SK-N-MC (cell line): ENCODE measurements around the gene SKIC3.

Source experiments
- DNase-seq: peaks from one replicate; pipeline ENCODE4 v3.0.0-alpha.2; 2011; ENCODE audit warnings: low read depth, low spot score
- H3K27ac ChIP-seq: fragments of 200-600 bp; sonication (generic); 2 replicates; pipeline ENCODE4 v1.5.1; 2016; ENCODE audit warnings: mixed run types
- H3K36me3 ChIP-seq: fragments of 200-600 bp; sonication (generic); 2 replicates; pipeline ENCODE4 v1.6.1; 2017; ENCODE audit warnings: antibody characterized with exemption, low read length, mixed read lengths; ENCODE audit not compliant: insufficient read depth
- H3K4me3 ChIP-seq: fragments of 200-600 bp; sonication (generic); 2 replicates; pipeline ENCODE4 v1.5.1; 2016
- H3K9ac ChIP-seq: fragments of 200-600 bp; sonication (generic); 2 replicates; pipeline ENCODE4 v1.8.0; 2017; ENCODE audit warnings: mixed run types, mixed read lengths; ENCODE audit not compliant: insufficient read length
- H3K9me3 ChIP-seq: fragments of 200-600 bp; sonication (generic); 2 replicates; pipeline ENCODE4 v1.6.1; 2017; ENCODE audit warnings: low read depth, mild to moderate bottlenecking, antibody characterized with exemption, low read length, moderate library complexity, mixed read lengths
- EZH2 ChIP-seq: fragments of 200-600 bp; sonication (generic); IDR thresholded peaks from one replicate; pipeline ENCODE4 v1.6.1; 2017; ENCODE audit warnings: antibody characterized with exemption
- FOXP2 ChIP-seq: optimal IDR thresholded peaks from 2 replicates; pipeline ENCODE3; 2011; ENCODE audit warnings: mild to moderate bottlenecking, moderate library complexity; ENCODE audit not compliant: insufficient read depth; ENCODE audit errors: extremely low read length, control extremely low read depth
- POLR2AphosphoS5 ChIP-seq: IDR thresholded peaks from 2 replicates; pipeline ENCODE4 v1.6.1; 2012; ENCODE audit warnings: mild to moderate bottlenecking, low read depth, low read length, borderline replicate concordance

The SKIC3 gene

GRCh38 chr5:95524423-95524822, 30.4 kb downstream of the SKIC3 start:
- DNase-seq = no peak
- no peaks in the 10 kb centered on the region for H3K9me3 ChIP-seq
- no peak overlapping the region for H3K4me3 ChIP-seq
- peaks cover 85% of the 10 kb centered on the region for H3K36me3 ChIP-seq
- TF ChIP-seq POLR2AphosphoS5 (no peak), EZH2 (no peak), FOXP2 (no peak)
- H3K9ac ChIP-seq = no peak overlapping the region
- no peak overlapping the region for H3K27ac ChIP-seq

GRCh38 chr5:95520206-95520605, 34.6 kb downstream of the SKIC3 start:
- DNase-seq = no peak
- TF ChIP-seq POLR2AphosphoS5 = no peak
- TF ChIP-seq EZH2 = no peak
- no peak for TF ChIP-seq FOXP2
- H3K36me3 ChIP-seq = peaks cover 86% of the 10 kb centered on the region

GRCh38 chr5:95519681-95520080, 35.1 kb downstream of the SKIC3 start:
- TF ChIP-seq EZH2 = no peak
- no peak for TF ChIP-seq POLR2AphosphoS5
- TF ChIP-seq FOXP2 = no peak
- no peak overlapping the region for H3K9ac ChIP-seq
- no peaks in the 10 kb centered on the region for H3K9me3 ChIP-seq
- DNase-seq = no peak
- H3K4me3 ChIP-seq = no peak overlapping the region
- peaks cover 86% of the 10 kb centered on the region for H3K36me3 ChIP-seq
- H3K27ac ChIP-seq = no peak overlapping the region

More at GRCh38 chr5:95520206-95520605, 34.6 kb downstream of the SKIC3 start:
- Histone ChIP-seq H3K27ac (no peak overlapping the region), H3K9ac (no peak overlapping the region), H3K4me3 (no peak overlapping the region), H3K9me3 (no peaks in the 10 kb centered on the region)

GRCh38 chr5:95519151-95519550, 35.6 kb downstream of the SKIC3 start:
- no peak overlapping the region for H3K9ac ChIP-seq
- no peak for TF ChIP-seq POLR2AphosphoS5
- TF ChIP-seq FOXP2 = no peak
- TF ChIP-seq EZH2 = no peak
- peaks cover 86% of the 10 kb centered on the region for H3K36me3 ChIP-seq
- H3K9me3 ChIP-seq = no peaks in the 10 kb centered on the region
- DNase-seq = no peak
- no peak overlapping the region for H3K4me3 ChIP-seq
- no peak overlapping the region for H3K27ac ChIP-seq

- Histone ChIP-seq H3K27ac (no peak overlapping the region), H3K36me3 (peaks cover 88% of the 10 kb centered on the region), H3K9ac (no peak overlapping the region), H3K9me3 (no peaks in the 10 kb centered on the region), H3K4me3 (no peak overlapping the region)
- no peak for DNase-seq
- no peak for TF ChIP-seq EZH2
- no peak for TF ChIP-seq FOXP2
- no peak for TF ChIP-seq POLR2AphosphoS5
These were observed 36.4 kb downstream of the SKIC3 start for GRCh38 chr5:95518417-95518816.

GRCh38 chr5:95511606-95512005, 43.2 kb downstream of the SKIC3 start:
- Histone ChIP-seq H3K9ac (no peak overlapping the region), H3K4me3 (no peak overlapping the region; the same call in 1 of the 2 replicates), H3K36me3 (peaks cover 86% of the 10 kb centered on the region), H3K9me3 (no peaks in the 10 kb centered on the region), H3K27ac (peak overlapping the region; percentile 73)
- no peak for DNase-seq
- TF ChIP-seq EZH2 = no peak
- TF ChIP-seq POLR2AphosphoS5 = no peak
- TF ChIP-seq FOXP2 = no peak

GRCh38 chr5:95508550-95508949, 46.2 kb downstream of the SKIC3 start:
- H3K9me3 ChIP-seq = no peaks in the 10 kb centered on the region
- H3K36me3 ChIP-seq = peaks cover 72% of the 10 kb centered on the region
- H3K9ac ChIP-seq = no peak overlapping the region
- no peak for DNase-seq
- TF ChIP-seq EZH2 = no peak
- H3K27ac ChIP-seq = no peak overlapping the region
- no peak overlapping the region for H3K4me3 ChIP-seq
